ENCODE results near the gene GSG1L.

Gene GSG1L

DNA sequence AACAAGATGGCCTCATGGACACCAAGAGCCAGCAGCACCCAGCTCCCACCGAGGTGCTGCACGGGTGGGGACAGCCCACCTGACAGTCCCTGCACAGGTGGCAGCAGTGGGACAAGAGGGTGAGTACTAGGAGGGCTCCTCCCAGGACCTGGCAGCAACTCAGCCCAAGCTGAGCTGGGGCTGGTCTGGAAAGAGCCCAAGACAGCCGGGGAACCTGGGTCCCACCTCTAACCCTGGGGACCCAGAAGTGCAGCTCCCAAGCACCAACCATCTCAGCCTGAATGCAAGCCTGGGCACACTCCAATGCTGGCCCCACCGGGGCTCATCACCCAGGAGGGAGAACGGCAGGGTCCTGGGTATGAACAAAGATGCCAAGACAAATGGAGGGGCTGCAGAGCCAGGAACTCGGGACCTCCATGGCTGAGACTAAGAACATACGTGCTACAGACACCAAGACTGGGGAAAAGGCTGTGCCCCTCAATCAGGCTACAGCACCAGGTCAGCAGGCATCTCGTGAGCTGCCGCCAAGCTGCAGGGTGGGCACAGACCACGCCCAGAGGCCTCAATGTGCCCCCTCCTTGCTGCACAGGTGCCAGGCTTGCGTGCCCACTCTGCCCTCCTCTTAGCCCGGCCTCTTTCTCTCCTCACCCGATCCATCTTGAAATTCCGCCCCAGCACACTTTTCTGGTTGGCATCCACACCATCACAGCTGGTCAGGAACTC lies 37.5 kb upstream of the GSG1L start:
- CTCF ChIA-PET = no interaction called here
- Mint-ChIP-seq H3K9me3 (no peaks in the 10 kb centered on the region), H3K27me3 (no peaks in the 10 kb centered on the region), H3K36me3 (peaks cover 78% of the 10 kb centered on the region), H3K27ac (no peak overlapping the region), H3K4me1 (no peaks in the 10 kb centered on the region), H3K4me3 (no peak overlapping the region)
- DNase-seq = no peak

DNA sequence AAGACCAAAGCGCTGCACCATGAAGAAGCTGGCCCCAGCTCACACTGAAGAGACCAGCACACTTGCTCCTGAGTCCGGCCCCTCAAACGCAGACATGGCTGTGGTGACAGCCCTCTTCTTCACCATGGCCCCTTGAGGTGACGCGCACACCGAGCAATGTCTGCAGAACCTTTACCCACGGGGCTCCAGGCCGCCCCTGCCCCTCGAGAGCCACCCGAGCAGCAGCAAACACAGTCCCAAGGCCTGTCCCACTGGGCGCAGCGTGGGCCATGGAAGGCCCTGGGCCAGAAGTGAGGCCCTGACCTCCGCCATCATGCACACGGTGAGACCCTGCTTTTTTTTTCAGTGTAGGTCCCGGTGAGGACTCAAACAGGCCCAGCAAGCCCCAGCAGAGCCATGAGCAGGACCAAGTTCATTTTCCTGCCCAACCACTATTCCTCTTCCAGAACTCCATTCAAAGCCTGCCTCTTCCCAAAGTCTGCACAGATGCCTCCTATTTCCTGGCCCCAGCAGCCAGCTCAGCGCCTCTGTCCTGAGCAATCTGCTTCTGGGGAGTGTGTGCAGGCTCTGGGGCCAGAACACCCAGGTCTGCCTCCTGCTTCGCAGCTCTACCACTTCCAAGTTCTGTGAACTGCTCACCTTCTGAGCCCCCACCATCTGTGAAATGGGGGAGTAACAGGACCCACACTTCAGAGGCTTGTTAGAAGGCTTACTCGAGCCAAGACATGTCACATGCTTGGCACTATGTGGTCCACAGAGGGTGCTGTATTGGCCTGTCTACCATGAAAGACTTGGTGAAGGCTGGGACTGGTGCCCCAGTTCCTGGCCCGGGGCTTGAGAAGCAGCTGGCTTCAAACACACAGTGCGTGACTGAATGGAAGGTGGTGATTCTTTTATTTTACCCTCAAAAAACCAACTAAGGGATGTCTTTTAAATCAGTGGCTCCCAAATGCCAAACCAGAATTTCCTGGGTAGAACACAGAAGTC lies 35.7 kb upstream of the GSG1L start:
- Mint-ChIP-seq H3K4me3 (no peak overlapping the region), H3K9me3 (no peaks in the 10 kb centered on the region), H3K36me3 (peaks cover 61% of the 10 kb centered on the region), H3K27me3 (no peaks in the 10 kb centered on the region), H3K27ac (no peak overlapping the region), H3K4me1 (no peaks in the 10 kb centered on the region)
- no peak for DNase-seq
- CTCF ChIA-PET = no interaction called here

DNA sequence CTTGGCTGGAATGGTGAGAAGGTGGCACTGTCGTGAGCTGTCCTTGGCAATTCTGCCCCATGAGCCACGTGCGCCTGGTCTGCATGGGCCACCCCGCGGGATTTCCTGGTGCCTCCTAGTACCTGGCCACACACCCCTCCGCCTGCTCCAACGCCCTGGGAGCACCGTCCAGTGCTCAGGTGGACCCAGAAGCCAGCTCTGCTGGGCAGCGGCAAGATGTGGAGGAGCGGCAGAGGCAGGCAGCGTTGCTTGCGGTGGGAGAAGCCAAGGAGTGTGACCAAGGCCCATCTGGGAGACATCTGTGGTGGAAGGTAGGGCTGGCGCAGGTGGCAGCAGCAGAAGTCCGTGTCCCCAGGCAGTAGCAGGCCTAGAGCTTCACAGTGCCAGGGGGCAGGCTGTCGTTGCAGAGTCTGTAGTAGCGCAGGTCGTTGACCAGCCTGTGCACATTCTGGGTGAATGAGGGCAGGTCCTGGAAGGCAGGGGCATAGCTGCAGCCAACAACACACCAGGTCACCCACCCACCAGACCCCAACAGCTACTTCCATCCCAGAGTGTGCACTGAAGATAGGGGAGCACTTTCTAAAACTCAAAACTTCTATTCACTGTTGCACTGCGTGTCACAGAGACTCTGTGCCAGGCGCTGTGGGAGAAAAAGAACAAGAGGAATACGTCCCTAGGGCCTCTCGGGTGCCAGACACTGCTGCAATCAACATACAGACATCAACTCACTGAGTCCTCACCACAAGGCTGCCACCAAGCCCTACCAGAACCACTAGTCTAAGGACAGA lies 34.9 kb upstream of the GSG1L start:
- H3K9me3 Mint-ChIP-seq = no peaks in the 10 kb centered on the region
- peaks cover 52% of the 10 kb centered on the region for H3K36me3 Mint-ChIP-seq
- H3K4me3 Mint-ChIP-seq = no peak overlapping the region
- H3K27ac Mint-ChIP-seq = no peak overlapping the region
- CTCF ChIA-PET = interaction anchor here (1.3 kb wide), 1 partner anchor 120 kb away, joined by 3 read pairs; no protein-coding TSS in a partner anchor
- H3K27me3 Mint-ChIP-seq = no peaks in the 10 kb centered on the region
- H3K4me1 Mint-ChIP-seq = no peaks in the 10 kb centered on the region
- DNase-seq = no peak

GRCh38 chr16:28096983-28097899 lies 33.7 kb upstream of the GSG1L start:
- Mint-ChIP-seq H3K4me3 (no peak overlapping the region), H3K36me3 (peaks cover 47% of the 10 kb centered on the region), H3K9me3 (no peaks in the 10 kb centered on the region), H3K27ac (no peak overlapping the region), H3K4me1 (no peaks in the 10 kb centered on the region), H3K27me3 (no peaks in the 10 kb centered on the region)
- no peak for DNase-seq
- CTCF ChIA-PET = interaction anchor here (1.3 kb wide), 1 partner anchor 121 kb away, joined by 3 read pairs; no protein-coding TSS in a partner anchor

GRCh38 chr16:28093385-28093725 lies 29.8 kb upstream of the GSG1L start:
- Mint-ChIP-seq H3K4me3 (no peak overlapping the region), H3K27me3 (no peaks in the 10 kb centered on the region), H3K9me3 (no peaks in the 10 kb centered on the region), H3K36me3 (peaks cover 17% of the 10 kb centered on the region), H3K4me1 (no peaks in the 10 kb centered on the region), H3K27ac (peak overlapping the region; percentile 72)
- no peak for DNase-seq
- CTCF ChIA-PET = no interaction called here

DNA sequence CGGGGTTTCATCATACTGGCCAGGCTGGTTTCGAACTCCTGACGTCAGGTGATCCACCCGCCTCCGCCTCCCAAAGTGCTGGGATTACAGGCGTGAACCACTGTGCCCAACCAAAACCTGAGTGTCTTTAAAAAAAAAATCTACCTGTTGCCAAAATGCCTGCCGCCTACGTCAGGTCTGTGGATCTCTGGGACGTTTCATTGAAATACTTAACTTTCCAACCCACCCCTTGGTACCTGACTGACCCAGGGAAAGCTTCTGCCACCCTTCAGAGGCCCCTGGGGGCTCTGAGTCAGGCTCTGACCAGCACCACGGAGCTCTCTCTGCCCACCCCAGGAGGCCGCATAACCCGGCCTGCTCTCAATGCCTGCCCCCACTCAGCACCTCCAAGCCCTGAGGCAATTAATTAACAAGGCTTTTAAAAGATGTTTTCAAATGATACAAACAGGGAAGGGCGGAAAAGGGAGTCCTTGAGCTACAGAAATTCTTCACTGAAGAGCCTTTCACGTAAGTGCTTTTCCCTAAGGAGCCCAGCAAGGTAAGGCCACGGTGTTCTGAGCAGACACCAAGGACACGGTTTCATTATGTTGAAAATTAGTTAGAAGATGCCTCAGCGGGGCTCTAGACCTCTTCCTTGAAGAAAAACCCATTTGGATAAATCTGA lies 29.3 kb upstream of the GSG1L start:
- H3K27me3 Mint-ChIP-seq = no peaks in the 10 kb centered on the region
- peaks cover 13% of the 10 kb centered on the region for H3K36me3 Mint-ChIP-seq
- CTCF ChIA-PET = interaction anchor here (0.9 to 1.7 kb wide), 2 partner anchors 121 to 125 kb away, joined by 4 to 6 read pairs; no protein-coding TSS in a partner anchor
- no peak overlapping the region for H3K4me3 Mint-ChIP-seq
- no peaks in the 10 kb centered on the region for H3K4me1 Mint-ChIP-seq
- DNase-seq = no peak
- H3K27ac Mint-ChIP-seq = peak overlapping the region; percentile 72
- no peaks in the 10 kb centered on the region for H3K9me3 Mint-ChIP-seq

- CTCF ChIA-PET = interaction anchor here (1.7 kb wide), 1 partner anchor 126 kb away, joined by 6 read pairs; no protein-coding TSS in a partner anchor
- peaks cover 2% of the 10 kb centered on the region for H3K36me3 Mint-ChIP-seq
- DNase-seq = no peak
- no peaks in the 10 kb centered on the region for H3K4me1 Mint-ChIP-seq
- H3K27ac Mint-ChIP-seq = no peak overlapping the region
- no peaks in the 10 kb centered on the region for H3K27me3 Mint-ChIP-seq
- no peak overlapping the region for H3K4me3 Mint-ChIP-seq
- H3K9me3 Mint-ChIP-seq = no peaks in the 10 kb centered on the region
Observed at GRCh38 chr16:28091656-28092055, 28.1 kb upstream of the GSG1L start.

GRCh38 chr16:28090646-28091377 lies 27.3 kb upstream of the GSG1L start:
- no peaks in the 10 kb centered on the region for H3K36me3 Mint-ChIP-seq
- H3K4me1 Mint-ChIP-seq = no peaks in the 10 kb centered on the region
- H3K27me3 Mint-ChIP-seq = no peaks in the 10 kb centered on the region
- H3K9me3 Mint-ChIP-seq = no peaks in the 10 kb centered on the region
- H3K27ac Mint-ChIP-seq = no peak overlapping the region
- DNase-seq = no peak
- CTCF ChIA-PET = interaction anchor here (0.8 to 1.7 kb wide), 3 partner anchors 16 to 127 kb away, joined by 3 to 6 read pairs (median 5); no protein-coding TSS in a partner anchor
- no peak overlapping the region for H3K4me3 Mint-ChIP-seq

DNA sequence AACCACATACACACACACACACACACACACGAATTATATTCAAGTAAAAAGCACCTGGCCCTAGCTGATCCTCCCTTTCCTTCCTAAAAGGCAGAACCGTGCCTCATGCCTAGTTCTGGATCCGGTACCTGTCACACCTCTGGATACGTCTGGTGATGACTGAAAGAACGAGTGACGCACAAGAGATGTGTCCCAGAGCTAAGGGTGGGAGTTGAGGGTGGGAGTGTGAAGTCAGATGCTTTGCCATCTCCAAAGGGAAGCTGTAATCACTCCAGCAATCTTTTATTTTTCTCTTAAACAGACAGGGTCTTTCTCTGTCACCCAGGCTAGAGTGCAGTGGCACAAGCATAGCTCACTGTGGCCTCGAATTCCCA lies 26.5 kb upstream of the GSG1L start:
- no peaks in the 10 kb centered on the region for H3K9me3 Mint-ChIP-seq
- no peak for DNase-seq
- H3K27me3 Mint-ChIP-seq = no peaks in the 10 kb centered on the region
- CTCF ChIA-PET = interaction anchor here (1.4 kb wide), 1 partner anchor 128 kb away, joined by 5 read pairs; no protein-coding TSS in a partner anchor
- peak overlapping the region; percentile 24 for H3K27ac Mint-ChIP-seq
- no peaks in the 10 kb centered on the region for H3K4me1 Mint-ChIP-seq
- no peak overlapping the region for H3K4me3 Mint-ChIP-seq
- no peaks in the 10 kb centered on the region for H3K36me3 Mint-ChIP-seq

DNA sequence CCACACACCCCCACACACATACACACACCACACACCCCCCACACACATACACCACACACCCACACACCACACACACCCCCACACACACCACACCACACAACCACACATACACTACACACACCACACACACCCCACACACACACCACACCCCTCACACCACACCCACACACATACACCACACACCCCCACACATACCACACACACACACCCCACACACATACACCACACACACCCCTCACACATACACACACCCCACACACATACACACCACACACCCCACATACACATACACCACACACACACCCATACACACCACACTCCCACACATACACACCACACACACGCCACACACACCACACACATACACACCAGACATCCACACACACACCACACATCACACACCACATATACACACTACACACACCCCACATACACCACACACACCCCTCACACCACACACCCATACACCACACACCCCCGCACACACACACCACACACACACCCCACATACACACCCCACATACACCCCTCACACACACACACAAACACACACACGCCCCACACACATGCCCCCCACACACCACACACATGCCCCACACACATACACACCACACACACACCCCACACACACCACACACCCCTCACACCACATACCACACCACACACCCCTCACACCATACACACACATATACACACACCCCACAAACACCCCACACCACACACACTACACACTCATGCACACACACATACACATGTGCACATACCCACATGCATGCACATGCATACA lies 25.9 kb upstream of the GSG1L start:
- CTCF ChIA-PET = interaction anchor here (1.4 kb wide), 1 partner anchor 129 kb away, joined by 5 read pairs; no protein-coding TSS in a partner anchor
- Mint-ChIP-seq H3K9me3 (no peaks in the 10 kb centered on the region), H3K27ac (no peak overlapping the region), H3K4me1 (no peaks in the 10 kb centered on the region), H3K27me3 (no peaks in the 10 kb centered on the region), H3K36me3 (no peaks in the 10 kb centered on the region), H3K4me3 (no peak overlapping the region)
- DNase-seq = no peak

- Mint-ChIP-seq H3K27ac (no peak overlapping the region), H3K27me3 (no peaks in the 10 kb centered on the region), H3K4me3 (no peak overlapping the region), H3K9me3 (no peaks in the 10 kb centered on the region), H3K36me3 (no peaks in the 10 kb centered on the region), H3K4me1 (no peaks in the 10 kb centered on the region)
- no peak for DNase-seq
- CTCF ChIA-PET = no interaction called here
Observed at GRCh38 chr16:28087675-28088300, 24.3 kb upstream of the GSG1L start.
